H1 (cell line): Measurements from ENCODE around the gene TPRA1. TPM values are rescaled to one million over a fixed set of nuclear protein-coding genes. Genes with fewer than 3 reads are reported as not detected.

Experiments
- CHD7 ChIP-seq: fragments of 300-600 bp; sonication (generic); IDR thresholded peaks from 2 replicates; pipeline ENCODE4 v1.7.1; 2012; ENCODE audit warnings: low read length, moderate library complexity, mild to moderate bottlenecking, inconsistent platforms; ENCODE audit not compliant: insufficient replicate concordance
- MAFK ChIP-seq: IDR thresholded peaks from 2 replicates; pipeline ENCODE4 v1.6.1; 2012; ENCODE audit warnings: low read depth, mild to moderate bottlenecking, improper control_type of control experiment, low read length
- polyA plus RNA-seq, 7 experiments: library from polyadenylated mRNA; depleted of rRNA in 3 of 7; stranded (reverse) in 5 of 7; unstranded in 2 of 7; fragments of >200 nt in 5 of 7; fragments of 200-250 nt in 2 of 7; gene quantifications; 1 replicate in 5 of 7; 2 replicates in 1 of 7; 4 replicates in 1 of 7; pipeline versions ENCODE4 v1.2.1 to v1.2.3, GENCODE V29; 2011 to 2013; ENCODE audit warnings: missing spikeins in 2 of 7, mixed read lengths in 2 of 7
- total RNA-seq: library from RNA; stranded (reverse); fragmentation: NEBNext Ultra II Directional; extraction: Animal tissue kit (Norgen Biotek cat#: 25700); gene quantifications from 2 replicates; pipeline ENCODE4 v1.2.1, GENCODE V29; 2021

Gene TPRA1
- total and polyA plus RNA-seq, 2 of the 8 experiments (the other 6 are each of a cell fraction or from before 2014, with no cell fraction given), result 18.8 to 38.5 TPM

- no peak for TF ChIP-seq CHD7
- no peak for TF ChIP-seq MAFK
Measured at GRCh38 chr3:127634653-127635052, 44.1 kb upstream of the TPRA1 start (continued).
